Retinal pigment epithelial cell (primary cell): ENCODE measurements around the gene WSCD2.

ENCODE experiments used
- DNase-seq: peaks from one replicate; pipeline ENCODE4 v3.0.0-alpha.2; 2010; ENCODE audit warnings: low read depth
- H3K4me3 ChIP-seq: 2 replicates; pipeline ENCODE4 v1.5.1; 2011; ENCODE audit warnings: mild to moderate bottlenecking, low read length, control low read depth, moderate library complexity
- CTCF ChIP-seq: conservative IDR thresholded peaks from 2 replicates; pipeline ENCODE4 v1.5.1; 2011; ENCODE audit warnings: low read depth, low read length, control low read depth, inconsistent platforms

Gene WSCD2

GRCh38 chr12:108226866-108227265, 97.8 kb downstream of the WSCD2 start:
- no peak for DNase-seq

GRCh38 chr12:108228746-108229145, 99.7 kb downstream of the WSCD2 start:
- no peak overlapping the region for H3K4me3 ChIP-seq
- TF ChIP-seq CTCF = no peak

More at GRCh38 chr12:108226866-108227265, 97.8 kb downstream of the WSCD2 start:
- TF ChIP-seq CTCF = no peak
- no peak overlapping the region for H3K4me3 ChIP-seq

GRCh38 chr12:108231109-108231905, 102.2 kb downstream of the WSCD2 start:
- H3K4me3 ChIP-seq = no peak overlapping the region
- no peak for DNase-seq
- TF ChIP-seq CTCF = no peak

More at GRCh38 chr12:108228746-108229145, 99.7 kb downstream of the WSCD2 start:
- DNase-seq = no peak

- TF ChIP-seq CTCF = no peak
- no peak for DNase-seq
- H3K4me3 ChIP-seq = no peak overlapping the region
Measured at GRCh38 chr12:108231909-108232434, 102.9 kb downstream of the WSCD2 start.

- no peak overlapping the region for H3K4me3 ChIP-seq
- no peak for DNase-seq
- no peak for TF ChIP-seq CTCF
Measured at GRCh38 chr12:108232565-108232964, 103.5 kb downstream of the WSCD2 start.

- no peak for TF ChIP-seq CTCF
Measured at GRCh38 chr12:108234158-108234557, 105.1 kb downstream of the WSCD2 start.

GRCh38 chr12:108235197-108235984, 106.3 kb downstream of the WSCD2 start:
- no peak overlapping the region for H3K4me3 ChIP-seq
- no peak for TF ChIP-seq CTCF
- DNase-seq = no peak

More at GRCh38 chr12:108234158-108234557, 105.1 kb downstream of the WSCD2 start:
- DNase-seq = no peak
- H3K4me3 ChIP-seq = no peak overlapping the region
